Hepatocyte (in vitro differentiated cells): ENCODE data around the gene DUS2. TPM values are rescaled to one million over a fixed set of nuclear protein-coding genes. Genes with fewer than 3 reads are reported as not detected.
"Not testable (repeated sequence)": the region's sequence is repeated elsewhere in the genome, so short reads cannot be mapped to it uniquely, and the experiment has no call there.

Source experiments
- DNase-seq: peaks from one replicate; pipeline ENCODE4 v3.0.0-alpha.2; 2016; ENCODE audit warnings: low spot score
- H2AFZ ChIP-seq: fragments of 200-600 bp; sonication (generic); 2 replicates; pipeline ENCODE4 v1.6.0; 2016; ENCODE audit warnings: antibody characterized with exemption, mild to moderate bottlenecking
- H3K27ac ChIP-seq: fragments of 200-600 bp; sonication (generic); 2 replicates; pipeline ENCODE4 v1.5.1; 2016; ENCODE audit warnings: mild to moderate bottlenecking
- H3K27me3 ChIP-seq: fragments of 200-600 bp; sonication (generic); 2 replicates; pipeline ENCODE4 v1.6.1; 2016
- H3K36me3 ChIP-seq: fragments of 200-600 bp; sonication (generic); replicated peaks from 2 replicates; pipeline ENCODE4 v1.5.1; 2016; ENCODE audit warnings: low read depth; ENCODE audit not compliant: insufficient read depth
- H3K4me1 ChIP-seq: fragments of 200-600 bp; sonication (generic); 2 replicates; pipeline ENCODE4 v1.5.1; 2016; ENCODE audit warnings: mild to moderate bottlenecking, moderate library complexity; ENCODE audit not compliant: insufficient read depth
- H3K4me2 ChIP-seq: fragments of 200-600 bp; sonication (generic); 2 replicates; pipeline ENCODE4 v1.6.0; 2016
- H3K4me3 ChIP-seq: fragments of 200-600 bp; sonication (generic); 2 replicates; pipeline ENCODE4 v1.5.1; 2016; ENCODE audit warnings: mild to moderate bottlenecking
- H3K79me2 ChIP-seq: fragments of 200-600 bp; sonication (generic); 2 replicates; pipeline ENCODE4 v1.6.0; 2017; ENCODE audit warnings: mild to moderate bottlenecking
- H3K9me2 ChIP-seq: fragments of 200-600 bp; sonication (generic); replicated peaks from 2 replicates; pipeline ENCODE4 v1.6.0; 2017; ENCODE audit warnings: mild to moderate bottlenecking; ENCODE audit not compliant: insufficient read depth
- H3K9me3 ChIP-seq: fragments of 200-600 bp; sonication (generic); 2 replicates; pipeline ENCODE4 v1.5.1; 2016; ENCODE audit warnings: low read depth, mild to moderate bottlenecking
- H4K20me1 ChIP-seq: fragments of 200-600 bp; sonication (generic); 2 replicates; pipeline ENCODE4 v1.6.0; 2016; ENCODE audit warnings: mild to moderate bottlenecking; ENCODE audit not compliant: insufficient read depth, poor library complexity, severe bottlenecking
- EZH2 ChIP-seq: fragments of 200-600 bp; sonication (generic); IDR thresholded peaks from 2 replicates; pipeline ENCODE4 v1.6.1; 2016; ENCODE audit warnings: antibody characterized with exemption, mild to moderate bottlenecking, borderline replicate concordance
- EZH2phosphoT487 ChIP-seq: fragments of 200-600 bp; sonication (generic); IDR thresholded peaks from one replicate; pipeline ENCODE4 v1.6.1; 2018; ENCODE audit warnings: antibody characterized with exemption, mild to moderate bottlenecking, low read depth, moderate library complexity; ENCODE audit not compliant: unreplicated experiment, severe bottlenecking
- WGBS: methylation state at CpG from one replicate; pipeline ENCODE4 v1.1.6; 2016; ENCODE audit warnings: low lambda C conversion rate; ENCODE audit errors: missing lambda C conversion rate; 5-methylcytosine and 5-hydroxymethylcytosine counted together
- polyA plus RNA-seq: library from polyadenylated mRNA; unstranded; fragments of >200 nt; fragmentation: Nextera tagmentation; extraction: Ambion mirVana; gene quantifications from 2 replicates; pipeline ENCODE4 v1.2.1, GENCODE V29; 2016
- total RNA-seq: library from RNA; depleted of rRNA; stranded (reverse); fragments of >200 nt; gene quantifications from 2 replicates; pipeline ENCODE4 v1.2.3, GENCODE V29; 2014
- TF ChIP-seq, protein P1 (sequence below): fragments of 200-600 bp; sonication (generic); IDR thresholded peaks from 2 replicates; pipeline ENCODE4 v1.5.1; 2016; ENCODE audit warnings: antibody characterized with exemption, mild to moderate bottlenecking; ENCODE audit not compliant: poor library complexity

Gene DUS2
- total and polyA plus RNA-seq, 2 experiments from 2014 or later: 11.8 to 18.0 TPM

- TF ChIP-seq EZH2 (no peak), EZH2phosphoT487 (no peak)
- TF ChIP-seq, protein P1, sequence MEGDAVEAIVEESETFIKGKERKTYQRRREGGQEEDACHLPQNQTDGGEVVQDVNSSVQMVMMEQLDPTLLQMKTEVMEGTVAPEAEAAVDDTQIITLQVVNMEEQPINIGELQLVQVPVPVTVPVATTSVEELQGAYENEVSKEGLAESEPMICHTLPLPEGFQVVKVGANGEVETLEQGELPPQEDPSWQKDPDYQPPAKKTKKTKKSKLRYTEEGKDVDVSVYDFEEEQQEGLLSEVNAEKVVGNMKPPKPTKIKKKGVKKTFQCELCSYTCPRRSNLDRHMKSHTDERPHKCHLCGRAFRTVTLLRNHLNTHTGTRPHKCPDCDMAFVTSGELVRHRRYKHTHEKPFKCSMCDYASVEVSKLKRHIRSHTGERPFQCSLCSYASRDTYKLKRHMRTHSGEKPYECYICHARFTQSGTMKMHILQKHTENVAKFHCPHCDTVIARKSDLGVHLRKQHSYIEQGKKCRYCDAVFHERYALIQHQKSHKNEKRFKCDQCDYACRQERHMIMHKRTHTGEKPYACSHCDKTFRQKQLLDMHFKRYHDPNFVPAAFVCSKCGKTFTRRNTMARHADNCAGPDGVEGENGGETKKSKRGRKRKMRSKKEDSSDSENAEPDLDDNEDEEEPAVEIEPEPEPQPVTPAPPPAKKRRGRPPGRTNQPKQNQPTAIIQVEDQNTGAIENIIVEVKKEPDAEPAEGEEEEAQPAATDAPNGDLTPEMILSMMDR: no peak
- DNase-seq: no peak
- H4K20me1 ChIP-seq: no peaks in the 10 kb centered on the region
- WGBS: 88% methylated on average over 14 of the region's 20 CpGs
- H3K27ac ChIP-seq: no peak overlapping the region
- H2AFZ ChIP-seq: no peak overlapping the region
- no peaks in the 10 kb centered on the region for H3K27me3 ChIP-seq
- H3K4me2 ChIP-seq: peak overlapping the region; percentile 73
- peaks cover 6% of the 10 kb centered on the region for H3K4me1 ChIP-seq
- H3K36me3 ChIP-seq: no peaks in the 10 kb centered on the region
- H3K9me2 ChIP-seq: no peaks in the 10 kb centered on the region
- H3K79me2 ChIP-seq: no peaks in the 10 kb centered on the region
- H3K4me3 ChIP-seq: no peak overlapping the region
- no peaks in the 10 kb centered on the region for H3K9me3 ChIP-seq
Observed at GRCh38 chr16:67992661-67993206, 30.4 kb upstream of the DUS2 start.

- Histone ChIP-seq H3K27me3 (no peaks in the 10 kb centered on the region), H4K20me1 (no peaks in the 10 kb centered on the region), H3K4me1 (peaks cover 6% of the 10 kb centered on the region), H3K9me3 (no peaks in the 10 kb centered on the region), H3K9me2 (no peaks in the 10 kb centered on the region), H2AFZ (peak overlapping the region; percentile 78), H3K79me2 (no peaks in the 10 kb centered on the region), H3K27ac (no peak overlapping the region), H3K36me3 (no peaks in the 10 kb centered on the region), H3K4me2 (peak overlapping the region; percentile 73), H3K4me3 (no peak overlapping the region)
- 27% methylated on average over 33 of the region's 39 CpGs for WGBS
- peak; percentile 87 for DNase-seq
- TF ChIP-seq EZH2 (no peak), EZH2phosphoT487 (no peak)
- TF ChIP-seq, protein P1: peak; percentile 96
Observed at GRCh38 chr16:67993207-67994039, 29.7 kb upstream of the DUS2 start.

- not testable (repeated sequence) for H3K9me3 ChIP-seq, H3K27me3 ChIP-seq, H3K9me2 ChIP-seq, H3K79me2 ChIP-seq, H2AFZ ChIP-seq, H3K4me2 ChIP-seq, H3K27ac ChIP-seq, H3K4me1 ChIP-seq, H3K36me3 ChIP-seq, H3K4me3 ChIP-seq, DNase-seq, H4K20me1 ChIP-seq
- 89% methylated on average over 6 of the region's 6 CpGs for WGBS
Observed at GRCh38 chr16:67994040-67994408, 29.1 kb upstream of the DUS2 start.

DNA sequence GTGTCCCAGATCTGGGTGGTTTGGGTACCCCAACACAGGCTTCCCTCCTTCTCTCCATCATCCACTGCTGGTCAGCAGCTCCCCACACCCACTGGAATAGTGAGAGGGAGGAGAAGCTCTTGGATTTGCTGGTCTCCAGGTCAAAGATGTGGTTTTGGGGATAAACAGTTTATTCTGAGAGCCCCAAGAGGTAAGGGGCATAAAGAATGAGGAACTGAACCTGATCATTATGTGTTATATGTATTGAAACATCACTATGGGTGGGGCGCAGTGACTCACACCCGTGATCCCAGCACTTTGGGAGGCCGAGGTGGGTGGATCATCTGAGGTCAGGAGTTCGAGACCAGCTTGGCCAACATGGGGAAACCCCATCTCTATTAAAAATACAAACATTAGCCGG is 27.7 kb upstream of the DUS2 start:
- 91% methylated on average over 5 of the region's 5 CpGs for WGBS
- no peak overlapping the region for H3K27ac ChIP-seq
- peaks cover 6% of the 10 kb centered on the region for H3K4me1 ChIP-seq
- H3K4me2 ChIP-seq: no peak overlapping the region
- H2AFZ ChIP-seq: no peak overlapping the region
- H3K79me2 ChIP-seq: no peaks in the 10 kb centered on the region
- H3K27me3 ChIP-seq: no peaks in the 10 kb centered on the region
- H4K20me1 ChIP-seq: no peaks in the 10 kb centered on the region
- H3K4me3 ChIP-seq: no peak overlapping the region
- H3K9me3 ChIP-seq: no peaks in the 10 kb centered on the region
- TF ChIP-seq, protein P1: no peak
- no peaks in the 10 kb centered on the region for H3K36me3 ChIP-seq
- DNase-seq: no peak
- H3K9me2 ChIP-seq: no peaks in the 10 kb centered on the region
